ENCODE measurements around the gene EVI5L.
"Not testable (repeated sequence)": the region's sequence is repeated elsewhere in the genome, so short reads cannot be mapped to it uniquely, and the experiment has no call there.

The EVI5L gene

DNA sequence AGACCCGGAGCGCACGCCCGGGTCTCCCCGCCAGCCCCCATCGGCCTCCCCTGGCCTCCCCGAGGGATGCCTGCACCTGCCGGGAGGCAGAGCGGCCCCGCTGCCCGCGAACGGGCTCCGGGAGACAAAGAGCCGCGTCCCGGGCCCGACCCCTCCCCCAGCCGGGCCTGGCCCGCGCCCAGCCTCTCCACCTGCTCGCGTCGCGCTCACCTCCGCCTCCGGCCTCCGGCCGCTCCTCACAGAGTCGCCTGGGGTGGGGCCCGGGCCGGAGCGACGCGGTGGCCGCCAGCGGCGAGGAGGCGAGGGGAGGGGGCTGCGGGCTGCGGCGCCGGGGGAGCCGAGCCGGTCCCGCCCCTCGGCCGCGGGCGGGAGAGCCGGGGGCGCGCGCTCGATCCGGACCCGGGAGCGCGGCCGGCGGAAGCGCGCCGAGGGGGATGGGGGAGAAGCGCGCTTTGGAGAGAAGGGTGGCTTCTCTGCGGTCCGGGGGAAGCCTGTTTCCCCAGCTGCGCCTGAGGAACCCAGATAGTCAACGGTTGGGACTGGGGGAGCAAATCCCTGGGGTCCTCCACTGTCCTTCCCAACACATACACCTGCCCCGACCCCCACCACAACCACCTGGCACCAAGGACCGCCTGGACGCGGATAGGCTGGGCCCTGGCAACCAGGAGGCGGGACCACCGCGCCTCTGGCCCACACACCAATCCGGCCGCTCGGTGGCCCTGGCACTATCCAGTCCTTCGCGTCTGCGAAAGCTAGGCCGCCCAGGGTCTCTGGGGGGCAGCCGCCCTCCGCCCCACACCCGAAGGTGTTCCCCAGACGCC, 44.3 kb downstream of the EVI5L start, which contains the start of gene PRR36:
Gene PRR36, minus strand, starts transcription at position 315 of the 821 bp plus-strand sequence. CDS start 701 bp downstream, outside the sequence.
- DNase-seq = peak; percentile 44

DNA sequence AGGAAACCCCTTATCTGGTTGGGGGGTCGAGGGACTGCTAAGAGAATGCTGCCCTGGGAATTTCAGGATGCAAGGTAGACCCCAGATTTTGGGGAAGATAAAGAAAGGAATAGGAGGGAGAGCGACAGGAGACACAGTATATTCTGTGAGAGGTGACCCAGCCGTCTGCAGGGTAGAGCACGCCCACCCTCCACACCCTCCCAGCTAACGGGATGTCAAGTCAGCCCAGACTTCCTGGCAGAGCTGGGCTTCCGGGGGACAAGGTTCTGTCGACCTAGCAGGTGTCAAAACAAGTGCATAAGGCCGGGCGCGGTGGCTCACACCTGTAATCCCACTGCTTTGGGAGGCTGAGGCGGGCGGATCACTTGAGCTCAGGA, 44.9 kb downstream of the EVI5L start:
- DNase-seq = no peak

DNA sequence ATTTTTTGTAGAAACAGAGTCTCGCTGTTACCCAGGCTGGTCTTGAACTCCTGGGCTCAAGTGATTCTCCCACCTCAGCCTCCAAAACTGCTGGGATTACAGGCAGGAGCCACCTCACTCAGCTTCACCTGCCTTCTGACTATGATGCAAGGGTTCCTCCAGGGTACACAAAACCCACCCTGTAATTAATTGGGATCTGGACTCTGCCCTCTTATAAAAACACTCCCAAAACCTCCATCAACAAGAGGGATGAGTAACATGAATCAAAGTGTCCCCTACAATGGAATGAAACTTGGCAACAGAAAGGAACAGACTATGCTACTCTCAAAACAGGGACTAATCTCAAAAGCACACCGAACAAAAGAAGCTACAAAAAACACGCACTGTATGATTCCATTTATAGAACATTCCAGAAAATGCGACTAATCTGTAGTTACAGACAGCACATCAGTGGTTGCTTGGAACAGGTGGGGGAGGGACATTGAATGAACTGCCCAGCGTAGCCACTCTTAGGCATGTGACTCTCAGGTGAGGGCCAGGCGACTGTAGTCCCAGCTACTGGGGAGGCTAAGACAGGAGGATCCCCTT, 47.3 kb downstream of the EVI5L start:
- no peak for DNase-seq

DNA sequence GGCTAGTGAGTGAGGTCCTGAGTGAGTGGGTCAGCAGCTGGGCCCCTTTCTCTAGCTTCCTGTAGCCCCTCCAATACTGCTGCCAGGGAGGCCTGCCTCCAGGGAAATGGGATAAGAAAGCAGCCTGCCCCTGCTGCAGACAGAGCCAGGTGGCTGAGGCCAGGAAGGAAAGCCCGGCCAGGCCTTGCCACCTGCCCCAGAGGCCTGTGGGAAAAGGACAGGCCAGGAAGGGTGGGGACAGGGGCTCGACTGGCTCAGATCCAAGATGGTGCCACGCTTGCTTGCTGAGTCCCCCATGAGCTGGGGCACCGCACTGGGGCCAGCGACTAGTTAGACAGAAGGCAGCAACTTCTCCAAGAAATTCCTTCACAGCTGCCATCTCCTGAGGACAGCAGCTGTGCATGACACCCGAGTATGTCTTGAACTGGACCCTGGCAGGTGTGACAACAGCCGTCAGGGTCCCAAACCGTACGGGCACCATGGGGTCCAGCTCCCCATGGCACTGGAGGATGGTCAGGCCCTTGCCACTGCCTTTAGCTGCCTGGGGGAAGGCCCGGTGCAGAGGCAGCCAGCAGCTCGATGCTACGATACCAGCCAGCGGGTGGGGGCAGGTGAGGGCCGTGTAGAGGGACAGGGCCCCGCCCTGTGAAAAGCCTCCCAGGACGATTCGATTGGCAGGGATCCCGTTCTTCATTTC, 49.2 kb downstream of the EVI5L start:
- DNase-seq = no peak

DNA sequence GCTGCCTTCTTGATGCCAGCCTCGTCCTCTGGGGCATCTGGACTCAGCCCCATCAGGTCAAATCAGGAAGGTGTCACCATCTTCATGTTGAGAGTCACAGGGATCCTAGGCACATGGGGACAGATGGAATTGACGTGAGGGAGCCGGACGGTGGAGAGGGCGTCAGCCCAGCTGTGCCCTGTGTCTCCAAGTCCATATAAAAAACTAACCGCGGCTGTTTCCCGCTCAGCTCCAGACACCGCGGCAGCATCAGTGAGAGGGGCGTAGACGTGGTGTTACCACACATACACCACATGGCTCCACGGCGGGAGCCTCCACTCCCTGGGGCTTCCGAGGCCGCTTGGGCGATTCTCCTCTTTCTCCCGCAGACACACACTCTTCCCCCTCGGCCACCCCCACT, 49.8 kb downstream of the EVI5L start:
- no peak for DNase-seq

DNA sequence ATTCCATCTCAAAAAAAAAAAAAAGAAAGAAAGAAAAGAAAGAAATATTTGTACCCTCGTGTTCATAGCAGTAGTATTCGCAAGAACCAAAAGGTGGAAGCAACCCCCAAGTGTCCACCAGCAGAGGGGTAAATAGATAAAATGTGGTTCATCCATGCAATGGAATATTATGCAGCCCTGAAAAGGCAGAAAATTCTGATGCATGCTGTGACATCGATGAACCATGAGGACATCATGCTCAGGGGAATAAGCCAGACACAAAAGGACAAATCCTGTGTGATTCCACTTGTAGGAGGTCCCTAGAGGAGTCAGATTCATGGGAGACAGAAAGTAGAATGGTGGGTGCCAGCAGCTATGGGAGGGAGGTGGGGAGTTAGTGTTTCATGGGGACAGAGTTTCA, 51.9 kb downstream of the EVI5L start:
- no peak for DNase-seq

DNA sequence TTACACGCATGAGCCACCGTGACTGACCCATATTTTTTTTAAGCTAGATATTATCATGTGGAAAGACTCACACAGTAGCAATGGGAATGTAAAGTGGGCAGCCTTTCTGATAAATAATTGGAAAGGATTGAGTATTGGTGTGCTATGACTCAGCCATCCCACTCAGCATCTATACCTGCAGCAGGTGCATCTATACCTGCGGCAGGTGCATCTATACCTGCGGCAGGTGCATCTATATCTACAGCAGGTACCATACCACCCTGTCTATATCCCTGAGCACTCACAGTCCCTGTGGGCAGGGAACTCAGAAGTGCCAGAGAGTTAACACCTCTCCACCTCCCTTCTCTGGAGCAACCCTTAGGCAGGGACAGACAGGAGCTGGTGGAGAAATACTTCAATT, 53.1 kb downstream of the EVI5L start:
- DNase-seq = no peak

DNA sequence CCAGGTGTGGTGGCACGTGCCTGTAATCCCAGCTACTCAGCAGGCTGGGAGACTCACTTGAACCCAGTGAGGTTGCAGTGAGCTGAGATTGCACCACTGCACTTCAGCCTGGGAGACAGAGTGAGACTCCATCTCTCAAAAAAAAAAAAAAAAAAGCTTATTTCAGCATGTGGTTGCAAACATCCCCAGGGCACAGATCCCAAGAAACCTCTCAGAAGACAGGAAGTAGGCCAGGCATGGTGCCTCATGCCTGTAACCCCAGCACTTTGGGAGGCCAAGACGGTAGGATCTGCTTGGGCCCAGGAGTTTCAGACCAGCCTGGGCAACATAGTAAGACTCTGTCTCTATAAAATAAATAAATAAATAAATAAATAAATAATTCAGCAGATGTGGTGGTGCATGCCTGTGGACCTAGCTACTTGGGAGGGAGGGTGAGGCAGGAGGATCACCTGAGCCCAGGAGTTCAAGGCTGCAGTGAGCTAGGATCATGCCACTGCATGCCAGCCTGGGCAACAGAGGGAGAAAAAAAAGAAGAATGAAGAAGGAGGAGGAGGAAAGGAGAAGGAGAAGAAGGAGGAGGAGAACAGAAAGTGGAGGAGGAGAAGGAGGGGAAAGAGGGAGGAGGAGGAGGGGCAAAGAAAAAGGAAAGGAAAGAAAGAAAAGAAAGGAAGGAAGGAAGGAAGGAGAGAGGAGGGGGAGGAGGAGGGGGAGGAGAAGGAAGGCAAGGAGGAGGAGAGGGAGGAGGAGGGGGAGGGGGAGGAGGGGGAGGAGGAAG, 54.0 kb downstream of the EVI5L start:
- no peak for DNase-seq

DNA sequence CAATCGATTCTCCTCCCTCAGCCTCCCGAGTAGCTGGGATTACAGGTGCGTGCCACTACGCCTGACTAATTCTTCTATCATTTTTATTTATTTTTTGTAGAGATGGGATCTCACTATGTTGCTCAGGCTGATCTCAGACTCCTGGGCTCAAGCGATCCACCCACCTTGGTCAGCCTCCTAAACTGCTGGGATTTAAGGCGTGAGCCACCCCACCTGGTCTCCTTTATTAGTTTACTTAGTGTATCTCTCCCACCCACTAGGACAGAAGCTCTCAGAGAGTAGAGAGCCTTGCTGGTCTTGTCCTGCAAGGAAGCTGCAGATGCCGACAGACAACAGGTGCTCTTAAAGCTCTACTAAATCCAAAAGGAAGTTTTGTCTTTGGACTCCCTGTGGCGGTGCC, 55.8 kb downstream of the EVI5L start:
- DNase-seq = no peak

DNA sequence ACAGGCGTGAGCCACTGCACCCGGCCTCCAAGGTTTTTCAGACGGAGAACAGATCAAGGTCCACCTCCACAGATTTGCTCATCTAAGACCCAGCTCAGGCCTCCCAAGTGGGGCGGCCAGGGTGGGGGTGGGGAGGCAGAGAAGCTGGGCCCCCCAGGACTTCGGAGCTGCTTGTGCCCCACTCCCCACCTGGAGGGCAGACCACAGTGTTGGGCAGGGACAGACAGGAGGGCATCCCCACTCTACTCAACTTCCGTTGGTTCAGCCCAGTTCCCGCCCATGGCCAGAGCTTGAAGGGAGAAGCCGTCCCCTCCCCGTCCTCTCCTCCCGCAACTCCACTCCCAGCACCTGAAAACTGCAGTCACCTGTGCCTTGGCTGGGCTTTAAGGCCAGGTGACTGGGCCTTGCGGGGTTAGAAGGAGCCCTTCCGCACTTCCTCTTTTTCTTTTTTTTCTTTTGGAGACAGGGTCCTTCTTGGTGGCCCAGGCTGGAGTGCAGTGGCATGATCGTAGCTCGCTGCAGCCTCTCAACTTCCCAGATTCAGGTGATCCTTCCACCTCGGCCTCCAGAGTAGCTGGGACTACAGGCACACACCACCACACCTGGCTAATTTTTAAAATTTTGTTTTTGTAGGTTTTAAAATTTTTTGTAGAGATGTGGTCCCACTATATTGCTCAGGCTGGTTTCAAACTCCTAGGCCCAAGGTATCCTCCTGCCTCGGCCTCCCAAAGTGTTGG, 57.6 kb downstream of the EVI5L start:
- DNase-seq = no peak

DNA sequence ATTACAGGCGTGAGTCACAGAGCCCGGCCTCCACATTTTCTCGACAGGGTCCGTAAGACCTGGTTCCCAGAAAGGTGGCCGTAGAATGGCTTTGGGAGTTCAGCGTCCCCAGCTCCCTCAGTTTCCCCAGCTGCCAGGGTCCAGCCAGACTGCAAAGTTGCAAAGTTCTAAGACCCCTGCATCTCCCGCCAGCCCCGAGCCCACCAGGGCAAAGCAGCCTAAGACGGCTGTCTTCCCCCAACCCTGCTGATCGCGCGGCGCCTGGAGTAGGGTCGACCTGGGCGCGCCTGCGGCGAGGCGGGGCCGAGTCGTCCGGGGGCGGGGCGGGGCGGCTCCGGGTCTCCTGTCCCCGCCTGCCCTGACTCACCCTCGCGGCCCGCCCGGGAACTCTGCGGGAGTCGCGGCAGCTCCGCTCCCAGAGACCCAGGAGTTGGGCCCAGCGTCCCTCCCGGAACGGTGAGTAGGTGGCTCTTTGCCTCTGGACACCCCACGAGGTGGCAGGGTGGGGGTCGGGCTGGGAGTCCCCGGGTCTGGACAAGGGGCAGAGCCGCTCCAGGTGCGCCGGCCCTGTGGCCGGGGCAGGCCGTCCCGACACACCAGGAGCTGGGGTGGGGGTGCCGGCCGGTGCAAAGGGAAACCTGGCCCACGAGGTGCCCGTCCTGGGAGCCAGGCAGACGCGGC, 58.3 kb downstream of the EVI5L start, which contains the start of gene LRRC8E:
Gene LRRC8E, plus strand, starts transcription at position 366 of the 681 bp plus-strand sequence. CDS start 7,094 bp downstream, outside the sequence.
- DNase-seq = peak; percentile 42

DNA sequence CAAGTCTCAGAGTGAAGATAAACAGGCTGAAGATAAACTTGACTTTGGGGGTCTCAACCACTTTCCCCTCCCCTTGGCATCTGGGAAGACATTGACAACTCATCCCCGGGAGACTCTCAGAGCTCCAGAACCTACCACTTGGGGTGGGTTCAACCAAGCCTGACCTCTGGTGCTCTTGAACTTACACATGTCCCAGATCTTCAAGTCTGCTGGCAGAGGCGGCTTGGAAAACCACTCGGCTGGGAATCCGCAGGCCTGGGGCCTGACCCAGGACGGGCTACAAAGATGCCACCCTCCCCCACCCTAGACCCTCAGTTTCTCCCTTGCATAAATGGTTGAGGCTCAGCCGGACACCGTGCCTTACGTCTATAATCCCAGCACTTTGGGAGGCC, 58.8 kb downstream of the EVI5L start:
- DNase-seq = no peak

DNA sequence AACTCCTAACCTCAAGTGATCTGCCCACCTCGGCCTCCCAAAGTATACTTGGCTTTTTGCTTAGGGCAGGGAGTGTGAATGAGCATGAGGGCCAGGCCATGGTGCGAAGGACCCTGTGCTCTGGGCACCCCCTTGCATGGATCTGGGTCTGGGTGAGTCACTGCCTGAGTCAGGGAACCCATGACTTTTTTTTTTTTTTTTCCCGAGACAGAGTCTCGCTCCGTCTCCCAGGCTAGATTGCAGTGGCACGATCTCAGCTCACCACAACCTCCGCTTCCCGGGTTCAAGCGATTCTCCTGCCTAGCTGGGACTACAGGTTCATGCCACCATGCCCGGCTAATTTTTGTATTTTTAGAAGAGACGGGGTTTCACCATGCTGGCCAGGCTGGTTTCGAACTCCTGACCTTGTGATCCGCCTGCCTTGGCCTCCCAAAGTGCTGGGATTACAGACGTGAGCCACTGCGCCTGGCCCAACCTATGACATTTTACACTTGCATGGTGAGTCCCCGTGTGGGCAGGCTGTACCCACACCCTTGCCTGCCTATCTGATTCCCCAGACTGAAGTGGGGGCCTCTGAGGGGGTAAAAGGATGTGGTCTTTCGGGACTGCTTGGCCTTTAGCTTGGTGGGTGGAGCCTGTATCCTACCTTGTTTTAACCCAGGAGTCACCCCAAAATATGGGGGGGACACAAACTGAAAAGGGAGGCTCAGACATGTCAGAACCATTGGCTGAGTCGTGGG, 63.5 kb downstream of the EVI5L start:
- not testable (repeated sequence) for DNase-seq

DNA sequence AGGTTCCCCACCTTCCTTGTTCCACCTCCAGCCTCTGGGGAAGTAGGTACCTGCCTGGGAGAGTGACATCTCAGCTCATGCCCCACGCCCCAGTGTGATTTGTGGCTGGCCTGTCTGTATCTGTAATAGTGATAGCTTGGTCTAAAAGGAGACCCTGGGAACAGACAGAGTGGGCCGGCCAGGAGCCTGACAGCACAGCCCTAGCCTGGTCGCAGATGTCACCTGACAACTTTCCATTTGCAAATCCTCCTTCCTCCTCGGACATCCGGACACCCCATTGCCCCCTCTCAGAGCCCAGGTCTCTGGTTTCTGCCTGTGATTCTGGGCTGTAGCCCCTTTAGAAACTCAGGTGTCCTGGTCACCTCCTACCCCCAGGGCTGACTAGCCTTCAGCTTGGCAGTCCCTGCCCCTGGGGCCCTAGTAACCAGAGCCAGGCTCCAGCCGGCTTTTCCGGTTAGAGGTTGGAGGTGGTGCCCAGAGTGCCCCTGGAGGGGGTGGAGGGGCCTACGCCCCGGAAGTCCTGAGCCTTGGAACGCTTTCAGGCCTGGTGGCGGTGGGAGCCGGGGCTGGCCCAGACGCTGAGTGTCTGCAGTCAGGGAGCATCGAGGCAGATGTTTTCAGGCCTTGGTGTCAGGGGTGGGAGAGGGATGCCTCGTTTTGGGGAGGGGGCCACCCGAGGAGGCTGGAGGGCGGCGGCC, 64.7 kb downstream of the EVI5L start:
- no peak for DNase-seq

DNA sequence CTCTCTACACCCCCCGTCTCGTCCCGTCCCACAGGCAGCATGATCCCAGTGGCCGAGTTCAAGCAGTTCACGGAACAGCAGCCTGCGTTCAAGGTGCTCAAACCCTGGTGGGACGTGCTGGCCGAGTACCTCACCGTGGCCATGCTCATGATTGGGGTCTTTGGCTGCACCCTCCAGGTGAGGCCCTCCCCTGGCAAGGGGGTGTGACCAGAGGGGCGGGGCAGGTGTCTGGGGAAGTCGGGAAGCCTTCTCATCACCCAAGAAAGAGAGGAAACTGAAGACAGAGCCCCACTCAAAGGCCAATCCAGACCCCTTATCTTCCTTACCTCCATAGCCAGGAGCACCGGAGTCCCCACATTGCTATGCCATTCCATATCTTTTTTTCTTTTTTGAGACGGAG, 65.5 kb downstream of the EVI5L start:
- DNase-seq = no peak

DNA sequence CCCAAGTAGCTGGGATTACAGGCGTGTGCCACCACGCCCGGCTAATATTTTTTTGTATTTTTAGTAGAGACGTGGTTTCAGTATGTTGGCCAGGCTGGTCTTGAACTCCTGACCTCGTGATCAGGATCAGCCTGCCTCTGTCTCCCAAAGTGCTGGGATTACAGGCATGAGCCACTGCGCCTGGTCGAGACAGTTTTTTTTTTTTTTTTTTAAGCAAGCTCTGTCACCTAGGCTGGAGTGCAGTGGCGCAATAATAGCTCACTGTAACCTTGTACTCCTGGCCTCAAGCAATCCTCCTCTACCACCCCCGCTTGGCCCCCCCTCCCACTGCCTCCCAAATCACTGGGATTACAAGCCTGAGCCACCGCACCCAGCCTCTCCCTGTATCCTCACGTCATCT, 67.3 kb downstream of the EVI5L start:
- no peak for DNase-seq

DNA sequence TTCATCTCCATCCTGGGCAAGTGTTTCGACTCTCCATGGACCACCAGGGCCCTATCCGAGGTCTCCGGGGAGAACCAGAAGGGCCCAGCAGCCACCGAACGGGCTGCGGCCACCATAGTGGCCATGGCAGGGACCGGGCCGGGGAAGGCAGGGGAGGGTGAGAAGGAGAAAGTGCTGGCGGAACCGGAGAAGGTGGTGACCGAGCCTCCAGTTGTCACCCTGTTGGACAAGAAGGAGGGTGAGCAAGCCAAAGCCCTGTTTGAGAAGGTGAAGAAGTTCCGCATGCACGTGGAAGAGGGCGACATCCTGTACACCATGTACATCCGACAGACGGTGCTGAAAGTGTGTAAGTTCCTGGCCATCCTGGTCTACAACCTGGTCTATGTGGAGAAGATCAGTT, 68.9 kb downstream of the EVI5L start:
- no peak for DNase-seq

DNA sequence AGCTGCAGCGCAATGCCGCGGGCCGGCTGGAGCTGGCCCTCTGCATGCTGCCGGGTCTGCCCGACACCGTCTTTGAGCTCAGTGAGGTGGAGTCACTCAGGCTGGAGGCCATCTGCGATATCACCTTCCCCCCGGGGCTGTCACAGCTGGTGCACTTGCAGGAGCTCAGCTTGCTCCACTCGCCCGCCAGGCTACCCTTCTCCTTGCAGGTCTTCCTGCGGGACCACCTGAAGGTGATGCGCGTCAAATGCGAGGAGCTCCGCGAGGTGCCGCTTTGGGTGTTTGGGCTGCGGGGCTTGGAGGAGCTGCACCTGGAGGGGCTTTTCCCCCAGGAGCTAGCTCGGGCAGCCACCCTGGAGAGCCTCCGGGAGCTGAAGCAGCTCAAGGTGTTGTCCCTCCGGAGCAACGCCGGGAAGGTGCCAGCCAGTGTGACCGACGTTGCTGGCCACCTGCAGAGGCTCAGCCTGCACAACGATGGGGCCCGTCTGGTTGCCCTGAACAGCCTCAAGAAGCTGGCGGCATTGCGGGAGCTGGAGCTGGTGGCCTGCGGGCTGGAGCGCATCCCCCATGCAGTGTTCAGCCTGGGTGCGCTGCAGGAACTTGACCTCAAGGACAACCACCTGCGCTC, 69.8 kb downstream of the EVI5L start:
- no peak for DNase-seq

DNA sequence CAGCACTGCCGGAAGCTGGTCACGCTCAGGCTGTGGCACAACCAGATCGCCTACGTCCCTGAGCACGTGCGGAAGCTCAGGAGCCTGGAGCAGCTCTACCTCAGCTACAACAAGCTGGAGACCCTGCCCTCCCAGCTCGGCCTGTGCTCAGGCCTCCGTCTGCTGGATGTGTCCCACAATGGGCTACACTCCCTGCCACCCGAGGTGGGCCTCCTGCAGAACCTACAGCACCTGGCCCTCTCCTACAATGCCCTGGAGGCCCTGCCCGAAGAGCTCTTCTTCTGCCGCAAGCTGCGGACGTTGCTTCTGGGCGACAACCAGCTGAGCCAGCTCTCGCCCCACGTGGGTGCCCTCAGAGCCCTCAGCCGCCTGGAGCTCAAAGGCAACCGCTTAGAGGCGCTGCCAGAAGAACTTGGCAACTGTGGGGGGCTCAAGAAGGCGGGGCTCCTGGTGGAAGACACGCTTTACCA, 70.4 kb downstream of the EVI5L start:
- DNase-seq = no peak

DNA sequence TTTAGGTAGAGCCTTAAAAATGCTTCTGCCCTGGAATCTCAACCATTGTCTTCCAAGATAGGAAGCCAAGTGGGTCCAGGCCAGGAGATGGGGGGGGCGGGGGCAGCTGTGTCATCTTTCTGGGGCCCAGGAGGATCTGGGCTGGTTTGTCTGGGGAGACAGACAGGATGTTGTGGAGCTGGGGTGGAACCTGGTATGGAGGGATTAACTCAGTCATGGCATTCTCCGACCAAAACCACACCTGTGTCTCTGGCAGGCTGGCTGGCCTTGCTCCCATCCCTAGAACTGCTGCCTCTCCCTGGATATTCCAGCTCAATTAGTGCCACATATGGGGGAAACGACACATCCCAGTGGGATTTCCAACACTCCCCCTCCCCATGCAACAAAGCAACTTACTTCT, 70.9 kb downstream of the EVI5L start:
- no peak for DNase-seq
